Stimulated activated CD4-positive, alpha-beta T cell treated with anti-CD3 and anti-CD28 coated beads, Interleukin-1b, Interleukin-23, amount 100 ng/mL, for 1 hour (primary cell): ENCODE measurements around the gene TUT4.

Experiments used
- DNase-seq, 2 donors: peaks; one replicate each; pipeline ENCODE4 v3.0.0-alpha.2; 2020; ENCODE audit warnings: low read depth in 2 of 2

The TUT4 gene

DNA sequence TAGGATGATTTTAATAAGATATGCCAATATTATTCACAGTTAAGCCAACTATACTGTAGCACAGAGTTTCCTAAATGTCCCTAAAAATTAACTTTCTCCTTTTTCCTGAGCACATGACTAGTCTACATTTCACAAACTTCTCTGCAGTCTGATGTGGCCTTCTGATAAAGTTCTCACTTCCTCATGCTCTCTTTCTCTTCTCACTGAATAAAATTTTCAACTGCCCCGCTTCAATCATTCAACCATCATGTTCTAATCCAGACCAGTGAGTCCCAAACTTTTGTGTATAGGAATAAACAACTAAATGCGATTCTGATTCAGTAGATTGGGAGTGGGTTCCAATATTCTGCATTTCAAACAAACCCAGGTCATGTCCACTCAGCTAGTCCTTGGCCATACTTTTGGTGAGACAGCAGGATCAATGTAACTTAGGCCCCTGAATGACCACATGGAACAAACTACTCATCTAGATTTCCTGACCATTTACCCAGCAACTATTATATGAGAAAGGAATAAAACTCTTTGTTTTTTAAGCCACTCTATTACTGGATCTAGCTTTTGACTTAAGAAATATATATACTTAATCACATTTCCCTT lies 20.1 kb downstream of the TUT4 start:
- no peak for DNase-seq

DNA sequence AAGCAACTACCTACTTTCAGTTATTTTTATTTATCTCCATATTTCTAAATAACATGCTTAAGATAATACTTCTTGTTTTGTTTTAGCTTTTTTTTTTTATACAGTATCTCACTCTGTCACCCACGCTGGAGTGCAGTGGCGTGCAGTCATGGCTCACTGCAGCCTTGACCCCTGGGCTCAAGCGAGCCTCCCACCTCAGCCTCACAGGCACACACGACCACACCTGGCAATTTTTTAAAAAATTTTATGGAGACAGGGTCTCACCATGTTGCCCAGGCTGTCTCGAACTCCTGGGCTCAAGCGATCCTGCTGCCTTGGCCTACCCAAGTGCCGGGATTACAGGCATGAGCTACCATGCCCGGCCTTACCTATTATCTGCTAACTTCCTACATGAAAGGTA lies 20.6 kb downstream of the TUT4 start:
- DNase-seq, result no peak

DNA sequence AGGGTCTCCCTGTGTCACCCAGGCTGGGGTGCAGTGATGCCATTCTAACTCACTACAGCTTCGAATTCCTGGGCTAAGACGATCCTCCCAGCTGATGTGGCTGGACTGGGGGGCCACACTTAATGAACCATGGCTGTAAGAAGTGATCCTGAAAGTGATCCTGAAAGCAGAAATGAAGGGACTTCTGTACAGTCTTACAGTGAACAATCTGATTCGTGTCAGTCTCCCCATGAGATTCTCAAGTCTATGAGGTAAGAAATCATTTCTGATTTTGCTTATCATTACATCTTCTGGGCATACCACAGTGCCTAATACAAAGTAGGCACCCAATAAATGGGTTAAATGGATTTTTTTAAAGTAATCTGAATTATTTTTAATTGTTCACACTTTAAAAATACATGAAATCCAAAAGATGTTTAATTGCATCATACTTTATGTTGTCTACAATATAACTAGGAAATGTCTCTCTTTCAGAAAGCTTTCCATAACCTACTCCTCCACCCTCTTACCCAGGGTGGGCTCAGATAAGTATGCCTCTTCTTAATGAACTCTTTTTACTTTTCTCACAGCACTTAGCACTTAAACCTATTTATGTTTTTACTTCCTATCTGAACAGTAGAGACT lies 21.5 kb downstream of the TUT4 start:
- no peak for DNase-seq

DNA sequence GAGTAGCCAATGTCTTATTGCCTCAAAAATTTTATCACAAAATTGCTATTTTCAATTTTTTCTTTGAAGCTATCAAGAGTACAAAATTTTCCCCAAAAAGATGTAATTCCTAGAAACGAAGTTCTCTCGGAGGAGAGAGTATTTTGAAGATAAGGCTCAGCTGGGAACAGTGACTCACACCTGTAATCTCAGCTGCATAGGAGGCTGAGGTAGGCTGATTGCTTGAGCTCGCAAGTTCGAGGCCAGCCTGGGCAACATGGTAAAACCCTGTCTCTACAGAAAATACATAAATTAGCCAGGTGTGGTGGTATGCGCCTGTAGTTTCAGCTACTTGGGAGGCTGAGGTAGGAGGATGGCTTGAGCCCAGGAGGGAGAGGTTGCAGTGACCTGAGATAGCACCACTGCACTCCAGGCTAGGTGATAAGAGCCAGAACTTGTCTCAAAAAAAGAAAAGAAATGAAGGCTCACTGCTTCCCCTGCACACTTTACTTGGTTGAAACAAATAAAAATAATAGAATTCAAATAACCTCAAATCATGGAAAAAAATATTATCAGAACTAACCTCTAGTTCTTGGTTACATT lies 22.2 kb downstream of the TUT4 start:
- no peak for DNase-seq

DNA sequence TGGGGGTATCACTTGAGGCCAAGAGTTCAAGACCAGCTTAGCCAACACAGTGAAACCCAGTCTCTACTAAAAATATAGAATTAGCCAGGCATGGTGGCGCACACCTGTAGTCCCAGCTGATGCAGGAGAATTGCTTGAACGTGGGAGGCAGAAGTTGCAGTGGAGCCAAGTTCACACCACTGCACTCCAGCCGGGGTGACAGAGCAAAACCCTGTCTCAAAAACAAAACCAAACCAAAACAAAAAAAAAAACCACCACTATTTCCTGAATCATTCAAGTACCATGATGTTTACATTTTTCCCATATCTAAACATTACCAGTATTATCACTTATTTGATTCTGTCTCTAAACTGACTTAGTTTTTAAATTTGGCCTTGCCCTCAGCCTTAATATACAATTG lies 29.5 kb downstream of the TUT4 start:
- no peak for DNase-seq

DNA sequence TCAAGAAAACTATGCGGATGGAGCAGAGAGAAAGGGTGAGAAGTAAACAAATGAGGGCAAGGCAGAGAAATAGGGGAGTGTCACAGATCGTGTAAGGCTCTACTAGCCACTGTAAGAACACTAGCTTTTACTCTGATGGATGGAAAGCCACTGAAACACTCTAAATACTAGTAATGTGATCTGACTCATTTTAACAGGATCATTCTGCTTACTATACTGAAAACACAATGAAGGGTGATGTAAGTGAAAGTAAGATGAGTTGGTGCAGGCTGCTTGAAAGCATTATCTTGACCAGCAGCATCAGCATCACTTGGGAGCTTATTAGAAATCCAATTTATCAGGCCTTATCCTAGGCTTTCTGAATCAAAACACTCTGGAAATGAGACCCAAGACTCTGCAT lies 32.7 kb downstream of the TUT4 start:
- DNase-seq, result no peak

DNA sequence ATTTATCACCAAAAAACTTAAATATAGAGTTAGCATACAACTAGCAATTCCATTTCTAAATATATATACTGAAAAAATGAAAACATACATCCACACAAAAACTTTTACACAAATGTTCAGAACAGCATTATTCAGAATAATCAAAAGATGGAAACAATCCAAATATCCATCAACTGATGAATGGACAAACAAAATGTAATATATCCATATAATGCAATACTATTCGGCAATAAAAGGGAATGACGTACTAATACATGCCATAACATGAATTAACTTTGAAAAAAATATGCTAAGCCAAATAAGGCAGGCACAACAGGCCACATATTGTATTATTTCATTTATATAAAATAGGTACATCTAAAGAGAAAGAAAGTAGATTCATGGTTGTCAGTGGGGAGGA lies 33.9 kb downstream of the TUT4 start:
- no peak for DNase-seq

DNA sequence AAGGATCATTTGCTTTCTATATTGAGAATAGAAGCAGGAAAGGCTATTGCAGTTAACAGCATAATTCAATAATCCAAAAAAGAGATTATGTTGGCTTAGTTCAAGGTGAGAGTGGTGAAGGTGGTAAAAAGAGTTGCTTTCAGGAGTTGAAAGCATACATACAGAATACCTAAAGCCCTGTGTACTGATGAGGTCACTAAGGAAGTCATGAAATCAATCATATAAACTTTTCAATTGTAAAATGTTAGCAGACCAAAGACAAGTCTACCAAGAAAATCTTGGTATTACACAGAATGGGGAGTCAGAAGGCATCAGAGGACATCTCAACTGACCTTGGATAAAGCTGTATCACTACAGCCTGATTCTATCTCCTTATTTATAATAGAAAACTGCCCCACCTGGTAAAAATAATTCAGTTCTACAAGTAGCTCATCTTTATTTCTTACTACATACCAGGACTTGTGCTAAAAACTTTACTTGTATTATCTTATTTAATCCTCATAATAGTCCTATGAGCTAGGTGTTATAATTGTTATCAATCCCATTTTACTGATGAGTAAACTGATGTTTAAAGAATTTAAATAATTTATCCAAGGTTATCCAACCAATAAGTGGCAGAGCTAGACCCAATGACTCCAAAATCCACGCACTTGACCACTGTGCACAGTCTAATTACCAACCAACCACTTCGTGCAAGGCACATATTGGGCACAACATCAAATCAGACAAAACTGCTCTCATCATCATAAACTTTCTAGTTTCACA lies 40.9 kb downstream of the TUT4 start:
- no peak for DNase-seq

DNA sequence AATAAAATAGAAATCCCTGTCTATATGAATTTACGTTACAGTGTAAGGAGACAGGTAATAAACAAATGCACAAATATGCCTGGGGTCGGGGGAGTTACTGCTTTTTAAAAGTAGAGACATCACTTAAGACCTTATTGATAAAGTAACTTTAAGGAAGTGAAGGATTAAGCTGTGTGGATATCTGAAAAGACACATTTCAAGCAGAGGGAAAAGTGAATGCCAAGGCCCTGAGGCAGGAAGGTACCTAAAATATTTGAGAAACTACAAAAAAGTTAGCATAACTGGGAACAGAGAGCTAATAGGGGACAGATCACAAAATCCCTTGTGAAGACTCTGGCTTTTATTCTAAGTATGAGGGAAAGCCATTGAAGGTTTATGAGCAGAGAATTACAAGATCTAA lies 41.5 kb downstream of the TUT4 start:
- no peak for DNase-seq

DNA sequence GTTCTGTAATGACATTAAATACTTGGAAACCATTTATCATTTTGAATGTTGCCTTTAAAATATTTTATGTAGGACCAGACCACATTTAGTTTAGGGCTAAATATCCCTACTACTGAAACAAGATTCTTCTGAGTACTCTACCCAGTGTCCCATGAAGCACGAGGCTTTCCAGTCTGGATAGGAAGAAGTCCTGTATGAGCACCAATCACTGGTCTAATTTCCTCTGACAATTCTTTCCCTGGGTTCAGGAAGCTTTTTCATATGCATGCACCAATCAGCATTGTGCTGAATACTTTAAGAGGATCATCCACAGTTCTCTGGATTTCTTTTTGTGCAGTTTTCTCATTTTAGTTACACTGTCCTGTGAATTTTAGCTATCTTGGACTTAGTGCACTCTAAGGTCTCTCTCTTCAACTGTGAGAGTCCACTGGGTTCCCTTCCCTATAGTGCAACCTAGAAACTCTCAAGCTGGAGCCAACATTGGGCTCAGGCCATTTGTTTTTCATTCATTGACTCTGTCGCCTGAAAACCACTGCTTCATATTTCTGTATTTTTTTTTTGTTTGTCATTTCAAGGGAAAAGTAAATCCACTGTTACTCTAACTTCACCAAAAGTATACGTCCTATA lies 45.9 kb downstream of the TUT4 start:
- no peak for DNase-seq

DNA sequence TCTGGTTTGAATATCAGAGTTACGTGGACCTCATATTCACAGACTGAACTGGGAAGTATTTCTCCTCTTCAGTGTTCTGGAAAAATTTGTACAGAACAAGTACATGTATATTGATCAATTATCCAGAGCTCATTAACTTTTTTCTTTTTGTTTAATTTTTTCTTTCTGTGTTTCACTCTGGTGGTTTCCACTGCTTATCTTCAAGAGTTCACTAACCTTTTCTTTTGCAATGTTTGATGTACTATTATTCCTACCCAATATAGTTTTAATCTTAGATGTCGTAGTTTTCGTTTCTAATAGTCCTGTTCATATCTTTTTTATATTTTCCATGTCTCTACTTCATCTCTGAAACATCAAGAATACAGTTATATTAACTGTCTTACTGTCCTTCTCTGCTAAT lies 46.5 kb downstream of the TUT4 start:
- no peak for DNase-seq

DNA sequence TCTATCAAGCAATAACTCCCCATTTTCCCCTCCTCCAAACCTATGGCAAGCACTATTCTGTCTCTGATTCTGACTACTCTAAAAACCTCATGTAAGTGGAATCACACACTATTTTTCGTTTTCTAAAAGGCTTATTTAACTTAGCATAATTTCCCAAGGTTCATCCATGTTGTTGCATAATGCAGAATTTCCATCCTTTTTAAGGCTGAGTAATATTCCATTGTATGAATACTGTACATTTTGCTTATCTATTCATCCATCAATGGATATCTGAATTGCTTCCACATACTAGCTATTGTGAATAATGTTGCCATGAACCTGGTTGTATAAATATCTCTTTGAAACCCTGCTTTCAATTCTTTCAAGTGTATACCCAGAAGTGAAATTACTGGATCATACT lies 48.2 kb downstream of the TUT4 start:
- DNase-seq, result no peak

DNA sequence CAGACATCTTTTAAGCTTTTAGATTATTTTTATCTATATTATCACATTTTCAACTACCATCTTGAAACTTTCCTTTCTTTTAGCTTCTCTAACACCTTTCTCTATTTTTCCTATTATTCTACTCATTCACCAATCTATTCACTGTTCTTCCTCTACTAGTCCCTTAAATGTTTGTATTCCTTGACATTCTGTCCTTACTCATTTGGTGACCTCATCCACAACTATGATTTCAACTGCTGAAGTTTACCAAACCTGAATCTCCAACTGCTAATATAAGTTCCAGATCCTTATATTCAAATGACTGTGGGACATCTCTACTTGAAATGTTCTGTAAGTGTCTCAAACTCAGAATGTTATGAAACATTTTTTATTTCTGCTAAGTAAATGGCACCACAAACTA lies 49.2 kb downstream of the TUT4 start:
- no peak for DNase-seq

DNA sequence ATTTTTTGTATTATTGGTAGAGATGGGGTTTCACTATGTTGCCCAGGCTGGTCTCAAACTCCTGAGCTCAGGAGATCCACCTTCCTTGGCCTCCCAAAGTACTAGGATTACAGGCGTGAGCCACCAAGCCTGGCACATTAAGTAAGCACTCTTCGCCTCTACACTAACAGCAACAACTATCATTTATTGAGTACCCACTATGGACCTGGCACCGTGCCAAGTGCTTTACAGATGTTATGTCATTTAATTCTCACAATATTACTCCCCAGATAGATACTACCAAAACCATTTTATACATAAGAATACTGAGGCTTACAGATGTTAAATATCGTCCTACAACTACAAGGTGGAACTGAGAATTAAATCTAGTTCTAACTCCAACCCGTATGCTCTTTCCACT lies 50.1 kb downstream of the TUT4 start:
- no peak for DNase-seq

DNA sequence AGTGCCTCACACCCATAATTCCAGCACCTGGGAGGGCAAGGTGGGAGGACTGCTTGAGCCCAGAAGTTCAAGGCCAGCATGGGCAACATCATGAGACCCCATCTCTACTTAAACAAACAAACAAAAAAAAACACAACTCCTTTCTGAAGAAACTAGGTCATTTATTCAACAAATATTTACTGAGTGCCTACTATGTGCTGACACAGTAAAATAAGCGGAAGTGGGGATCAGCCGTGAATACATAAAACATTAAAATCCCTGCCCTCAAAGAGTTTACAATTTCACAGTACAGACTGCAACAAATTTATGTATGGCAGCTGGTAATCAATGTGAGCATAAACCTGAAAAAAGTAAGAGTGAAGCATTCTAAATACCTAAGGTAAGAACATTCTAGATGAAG lies 65.3 kb downstream of the TUT4 start:
- no peak for DNase-seq

DNA sequence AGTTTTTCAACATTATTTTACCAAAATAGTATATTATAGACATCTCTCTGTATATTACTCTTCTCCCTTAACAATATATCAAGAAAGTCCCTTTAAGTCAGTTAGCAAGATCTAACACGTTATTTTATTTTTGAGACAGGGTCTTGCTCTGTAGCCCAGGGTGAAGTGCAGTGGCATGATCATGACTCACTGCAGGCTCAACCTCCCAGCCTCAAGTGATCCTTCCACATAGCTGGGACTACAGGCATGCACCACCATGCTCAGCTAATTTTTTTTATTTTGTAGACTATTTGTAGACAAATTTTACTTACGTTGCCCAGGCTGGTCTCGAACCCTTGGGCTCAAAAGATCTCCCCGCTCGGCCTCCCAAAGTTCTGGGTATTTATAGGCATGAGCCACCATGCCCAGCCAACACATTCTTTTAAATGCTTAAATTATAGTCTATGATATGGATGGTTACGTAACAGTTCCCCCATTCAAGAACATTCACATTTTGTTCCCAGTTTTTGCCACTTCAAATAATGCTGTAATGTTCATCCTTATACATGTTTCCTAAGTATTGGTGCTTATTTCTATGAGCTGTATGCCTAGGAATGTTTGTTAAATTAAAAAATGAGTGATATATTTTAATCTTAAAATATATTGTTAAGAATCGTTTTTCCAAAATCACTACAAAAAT lies 70.4 kb downstream of the TUT4 start:
- no peak for DNase-seq

DNA sequence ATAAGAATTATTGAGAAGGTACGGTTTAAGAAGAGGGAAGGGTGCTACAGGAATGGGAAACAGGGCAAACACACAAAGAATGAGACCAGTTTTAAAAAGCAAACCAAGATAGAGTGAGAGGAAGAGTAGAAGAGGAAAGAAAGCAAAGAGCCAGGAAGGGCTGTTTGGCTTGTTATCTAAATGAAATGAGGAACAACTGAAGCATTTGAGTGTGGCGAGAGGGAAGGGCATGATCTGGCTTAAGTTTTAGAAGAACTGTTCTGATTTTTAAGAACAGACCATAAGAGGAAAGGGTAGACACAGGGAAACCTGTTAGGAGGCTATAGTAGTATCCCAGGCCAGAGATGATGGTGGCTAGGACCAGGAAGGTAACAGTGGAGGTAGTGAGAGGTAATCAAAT lies 73.8 kb downstream of the TUT4 start:
- no peak for DNase-seq

DNA sequence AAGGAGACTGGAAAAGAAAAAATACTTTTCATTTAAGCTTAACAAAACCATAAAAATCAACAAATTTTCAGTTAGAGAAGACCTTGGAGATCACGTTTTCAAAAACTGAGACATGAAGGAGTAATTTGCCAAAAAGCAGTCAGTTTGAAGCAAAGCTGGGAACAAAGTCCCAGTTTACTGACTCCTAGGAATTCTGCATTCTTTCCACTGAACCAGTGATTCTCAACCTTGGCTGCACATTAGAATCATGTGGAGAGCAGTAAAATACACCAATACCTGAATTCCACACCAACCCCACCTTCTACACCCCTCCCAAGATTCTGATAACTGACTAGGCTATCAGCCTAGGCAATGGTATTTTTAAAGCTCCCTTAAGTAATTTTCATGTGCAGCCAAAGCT lies 75.0 kb downstream of the TUT4 start:
- no peak for DNase-seq

DNA sequence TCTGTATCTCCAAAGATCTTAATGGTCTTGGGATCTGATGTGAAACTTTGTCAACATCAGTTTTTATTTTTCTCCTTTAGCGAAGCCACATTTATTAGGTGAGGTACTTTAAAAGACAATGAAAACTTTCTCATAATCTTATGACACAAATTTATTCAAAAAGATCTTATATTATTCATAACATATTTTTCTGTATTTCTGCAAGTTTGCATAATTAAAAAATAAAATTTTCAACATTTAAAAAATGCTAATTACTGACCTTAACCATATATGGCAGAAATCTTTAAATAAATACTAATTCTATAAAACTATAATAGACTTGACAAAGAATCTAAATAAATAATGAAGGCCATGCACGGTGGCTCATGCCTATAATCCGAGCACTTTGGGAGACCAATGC lies 75.9 kb downstream of the TUT4 start:
- DNase-seq, result no peak

DNA sequence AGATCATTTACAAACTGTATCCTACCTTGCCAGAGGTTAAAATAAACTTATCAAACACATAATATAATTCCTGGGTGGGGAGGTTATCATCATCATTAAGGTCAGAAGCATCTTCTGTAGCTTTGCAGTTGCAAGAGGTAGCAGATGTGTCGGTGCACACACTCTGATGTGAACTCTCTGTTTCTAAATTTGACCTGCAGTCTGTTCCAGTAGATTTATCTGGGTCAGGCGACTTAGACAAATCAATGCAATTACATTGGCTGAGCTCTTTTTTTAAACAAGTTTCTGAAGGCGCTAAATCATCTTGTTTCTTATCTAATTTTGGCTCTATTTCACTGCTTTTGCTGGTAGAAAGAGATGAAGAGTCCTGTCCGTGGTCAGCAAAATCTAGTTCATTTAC lies 78.1 kb downstream of the TUT4 start:
- no peak for DNase-seq

DNA sequence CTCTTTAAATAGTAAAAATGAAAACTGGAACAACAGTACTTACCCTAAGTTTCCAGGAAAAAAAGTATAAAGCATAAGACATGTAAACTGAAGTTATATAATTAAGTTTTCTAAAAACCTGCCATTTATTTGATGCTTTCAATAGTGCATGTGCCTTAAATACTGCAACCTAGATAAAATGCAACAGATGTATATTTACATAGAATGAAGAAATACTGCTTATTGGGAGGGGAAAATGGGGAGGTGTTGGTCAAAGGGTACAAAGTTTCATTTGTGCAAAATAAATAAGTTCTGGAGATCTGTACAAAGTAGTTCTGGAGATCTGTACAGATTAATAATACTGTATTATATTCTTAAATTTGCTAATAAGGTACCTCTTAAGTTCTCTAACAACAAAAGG lies 79.9 kb downstream of the TUT4 start:
- no peak for DNase-seq

DNA sequence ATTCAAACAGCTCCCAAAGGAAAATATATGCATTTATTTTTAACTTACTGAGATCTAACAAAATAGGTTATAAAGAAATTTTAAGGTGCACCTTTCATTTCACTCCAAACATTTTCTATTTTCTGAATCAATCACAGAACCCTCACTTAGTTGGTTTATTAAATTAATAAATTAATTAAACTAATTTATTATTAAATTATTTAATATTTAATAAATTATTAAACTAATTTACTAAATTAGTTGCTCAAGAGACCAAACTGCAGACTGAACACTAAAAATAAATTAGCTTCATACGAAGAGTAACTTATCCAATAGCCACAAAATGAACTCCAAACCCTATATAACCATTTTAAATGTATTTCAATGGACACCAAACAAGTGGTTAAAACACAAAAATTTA lies 80.5 kb downstream of the TUT4 start:
- no peak for DNase-seq
